ENCODE measurements around the gene ARHGEF19.
"Not testable (repeated sequence)": the region's sequence is repeated elsewhere in the genome, so short reads cannot be mapped to it uniquely, and the experiment has no call there.

DNA sequence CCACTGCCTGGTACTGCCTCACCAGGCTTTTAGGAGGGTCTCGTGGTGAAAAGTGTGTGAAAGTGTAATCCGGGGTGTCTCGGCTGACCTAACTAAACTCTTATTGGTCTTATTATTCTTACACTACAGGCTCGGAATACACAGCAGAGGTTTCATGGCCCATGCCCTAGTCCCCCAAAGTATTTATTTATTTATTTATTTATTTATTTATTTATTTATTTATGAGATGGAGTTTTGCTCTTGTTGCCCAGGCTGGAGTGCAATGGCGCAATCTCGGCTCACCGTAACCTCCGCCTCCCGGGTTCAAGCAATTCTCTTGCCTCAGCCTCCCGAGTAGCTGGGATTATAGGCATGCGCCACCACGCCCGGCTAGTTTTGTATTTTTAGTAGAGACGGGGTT is 2.8 kb upstream of the ARHGEF19 start:
- not testable (repeated sequence) for TF ChIP-seq EZH2phosphoT487 (IDR thresholded peaks at IDR 0.05; ENCODE audit: insufficient read depth, low read depth); EZH2 (IDR thresholded peaks at IDR 0.05; ENCODE audit: insufficient read depth, poor library complexity, severe bottlenecking)

Data from GM23248 (cell line).